ENCODE data around the gene GNA15. TPM values are rescaled to one million over a fixed set of nuclear protein-coding genes. Genes with fewer than 3 reads are reported as not detected.

The GNA15 gene
- polyA plus RNA-seq, 1 experiment = 0.06 TPM

DNA sequence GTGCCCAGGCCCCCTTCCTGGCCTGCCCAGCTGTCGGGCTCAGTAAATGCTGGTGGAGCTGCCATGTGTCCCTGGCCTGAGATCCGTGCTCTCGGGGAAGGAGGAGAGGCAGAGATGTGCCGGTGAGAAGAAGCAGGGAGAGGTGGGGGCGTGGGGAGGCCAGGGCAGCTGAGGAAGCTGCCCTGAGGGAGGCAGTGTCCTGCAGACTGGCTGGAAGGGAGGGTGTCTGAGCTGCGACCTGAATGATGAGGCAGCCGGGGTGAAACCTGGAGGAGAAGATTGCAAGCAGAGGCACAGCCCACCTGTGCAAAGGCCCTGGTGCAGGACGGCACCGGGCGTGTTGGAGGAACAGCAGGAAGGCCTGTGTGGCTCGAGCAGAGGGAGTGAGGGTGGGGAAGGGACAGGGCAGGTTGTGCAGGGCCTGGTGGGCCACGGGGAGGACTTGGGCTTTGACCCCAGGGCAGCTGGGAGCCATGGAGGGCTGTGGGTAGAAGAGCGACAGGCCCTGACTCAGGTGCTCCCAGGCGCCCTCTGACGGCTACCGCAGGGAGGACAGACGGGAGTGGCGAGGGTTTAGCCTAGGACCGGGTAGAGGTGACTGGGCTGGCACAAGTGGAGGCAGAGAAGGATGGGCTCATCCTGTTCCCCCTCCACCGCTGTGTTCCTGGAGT, 74.6 kb downstream of the GNA15 start:
- TF ChIP-seq, protein P1, sequence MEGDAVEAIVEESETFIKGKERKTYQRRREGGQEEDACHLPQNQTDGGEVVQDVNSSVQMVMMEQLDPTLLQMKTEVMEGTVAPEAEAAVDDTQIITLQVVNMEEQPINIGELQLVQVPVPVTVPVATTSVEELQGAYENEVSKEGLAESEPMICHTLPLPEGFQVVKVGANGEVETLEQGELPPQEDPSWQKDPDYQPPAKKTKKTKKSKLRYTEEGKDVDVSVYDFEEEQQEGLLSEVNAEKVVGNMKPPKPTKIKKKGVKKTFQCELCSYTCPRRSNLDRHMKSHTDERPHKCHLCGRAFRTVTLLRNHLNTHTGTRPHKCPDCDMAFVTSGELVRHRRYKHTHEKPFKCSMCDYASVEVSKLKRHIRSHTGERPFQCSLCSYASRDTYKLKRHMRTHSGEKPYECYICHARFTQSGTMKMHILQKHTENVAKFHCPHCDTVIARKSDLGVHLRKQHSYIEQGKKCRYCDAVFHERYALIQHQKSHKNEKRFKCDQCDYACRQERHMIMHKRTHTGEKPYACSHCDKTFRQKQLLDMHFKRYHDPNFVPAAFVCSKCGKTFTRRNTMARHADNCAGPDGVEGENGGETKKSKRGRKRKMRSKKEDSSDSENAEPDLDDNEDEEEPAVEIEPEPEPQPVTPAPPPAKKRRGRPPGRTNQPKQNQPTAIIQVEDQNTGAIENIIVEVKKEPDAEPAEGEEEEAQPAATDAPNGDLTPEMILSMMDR (IDR thresholded peaks at IDR 0.05; ENCODE audit: insufficient read depth, low read depth, low read length) = peak; percentile 79
- no peak for DNase-seq (ENCODE audit: low read depth)
- ChIA-PET POLR2A (no interaction called here), CTCF (interaction anchor here (0.7 to 2.4 kb wide), 10 partner anchors 11 to 251 kb away, joined by 3 to 6 read pairs (median 4); partner anchors contain the start of gene NCLN)
- H3K4me3 ChIP-seq (ENCODE audit: low read depth, low read length) = no peak overlapping the region
- H3K27me3 ChIP-seq (ENCODE audit: control insufficient read depth, insufficient read depth, low read length) = no peaks in the 10 kb centered on the region
- H3K36me3 ChIP-seq (ENCODE audit: control insufficient read depth, insufficient read depth, low read length) = peaks cover 17% of the 10 kb centered on the region

DNA sequence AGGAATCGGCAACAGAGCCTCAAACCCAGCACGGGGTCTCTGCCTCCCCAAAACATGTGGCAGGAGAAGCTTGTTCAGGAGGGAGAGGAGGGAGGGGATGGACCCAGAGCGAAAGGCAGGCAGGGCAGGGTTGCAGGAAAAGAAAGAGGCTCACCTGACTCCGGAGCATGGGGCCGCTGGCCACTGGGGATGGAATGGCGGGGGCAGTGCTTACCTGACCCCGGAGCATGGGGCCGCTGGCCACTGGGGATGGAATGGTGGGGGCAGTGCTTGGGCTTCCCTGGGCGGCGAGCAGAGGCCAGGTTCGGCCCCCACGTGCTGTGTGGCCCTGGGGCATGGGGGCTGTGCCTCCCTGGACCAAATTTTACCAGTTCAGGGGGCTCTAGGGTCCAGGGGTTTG, 75.4 kb downstream of the GNA15 start:
- Histone ChIP-seq H3K36me3 (ENCODE audit: control insufficient read depth, insufficient read depth, low read length) (peaks cover 16% of the 10 kb centered on the region), H3K4me3 (ENCODE audit: low read depth, low read length) (no peak overlapping the region), H3K27me3 (ENCODE audit: control insufficient read depth, insufficient read depth, low read length) (no peaks in the 10 kb centered on the region)
- CTCF ChIA-PET = interaction anchor here (0.7 to 2.4 kb wide), 9 partner anchors 9 to 260 kb away, joined by 3 to 8 read pairs (median 4); partner anchors contain the start of gene NCLN
- POLR2A ChIA-PET = no interaction called here
- DNase-seq (ENCODE audit: low read depth) = no peak
- TF ChIP-seq, protein P1 (IDR thresholded peaks at IDR 0.05; ENCODE audit: insufficient read depth, low read depth, low read length) = no peak

DNA sequence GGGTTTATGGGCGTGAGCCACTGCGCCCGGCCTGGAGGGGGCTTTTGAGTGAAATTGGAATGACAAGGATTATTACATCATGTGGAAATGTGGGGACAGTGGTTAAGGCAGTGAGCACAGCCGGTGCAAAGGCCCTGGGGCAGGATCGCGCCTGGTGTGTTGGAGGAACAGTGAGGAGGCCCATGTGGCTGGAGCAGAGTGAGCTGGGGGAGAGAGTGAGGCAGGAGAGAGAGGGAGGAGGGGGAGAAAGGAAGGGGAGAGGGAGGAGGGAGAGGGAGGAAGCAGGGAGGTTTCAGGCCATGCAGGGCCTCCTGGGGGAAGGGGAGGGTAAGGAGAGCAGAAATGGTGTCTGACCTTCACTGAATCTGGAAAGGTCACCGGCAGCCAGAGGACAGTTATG, 77.3 kb downstream of the GNA15 start:
- no peaks in the 10 kb centered on the region for H3K27me3 ChIP-seq (ENCODE audit: control insufficient read depth, insufficient read depth, low read length)
- TF ChIP-seq, protein P1 (IDR thresholded peaks at IDR 0.05; ENCODE audit: insufficient read depth, low read depth, low read length) = no peak
- CTCF ChIA-PET = no interaction called here
- peaks cover 6% of the 10 kb centered on the region for H3K36me3 ChIP-seq (ENCODE audit: control insufficient read depth, insufficient read depth, low read length)
- DNase-seq (ENCODE audit: low read depth) = no peak
- POLR2A ChIA-PET = no interaction called here
- H3K4me3 ChIP-seq (ENCODE audit: low read depth, low read length) = no peak overlapping the region

Other genes starting within 250 kb of the GNA15 start
- gene ZNF57, start 235.1 kb upstream of the GNA15 start, polyA plus RNA-seq (2011; rRNA removed) = 1.8 and 2.8 TPM in 2 replicates
- 3.2 and 3.4 TPM in 2 replicates for gene ZNF77, start 191.1 kb upstream of the GNA15 start, polyA plus RNA-seq (2011; rRNA removed)
- 0.12 and 0.26 TPM in 2 replicates for gene TLE6, start 158.5 kb upstream of the GNA15 start, polyA plus RNA-seq (2011; rRNA removed)
- gene TLE2, start 106.8 kb upstream of the GNA15 start, polyA plus RNA-seq (2011; rRNA removed) = 0.74 and 1.0 TPM in 2 replicates
- gene TLE5, start 73.5 kb upstream of the GNA15 start, polyA plus RNA-seq (2011; rRNA removed) = 365 and 579 TPM in 2 replicates
- gene GNA11, start 41.7 kb upstream of the GNA15 start, polyA plus RNA-seq (2011; rRNA removed) = 8.0 and 15.6 TPM in 2 replicates
- not detected in 2 replicates for gene S1PR4, start 42.7 kb downstream of the GNA15 start, polyA plus RNA-seq (2011; rRNA removed)
- gene NCLN, start 49.9 kb downstream of the GNA15 start, polyA plus RNA-seq (2011; rRNA removed) = 45.3 and 75.8 TPM in 2 replicates
- 0.01 and 0.18 TPM in 2 replicates for gene CELF5, start 88.6 kb downstream of the GNA15 start, polyA plus RNA-seq (2011; rRNA removed)
- 3.7 and 5.0 TPM in 2 replicates for gene NFIC, start 230.6 kb downstream of the GNA15 start, polyA plus RNA-seq (2011; rRNA removed)

All from BJ (cell line).